ENCODE data around the gene MOGAT2.
"Not testable (repeated sequence)": the region's sequence is repeated elsewhere in the genome, so short reads cannot be mapped to it uniquely, and the experiment has no call there.

DNA sequence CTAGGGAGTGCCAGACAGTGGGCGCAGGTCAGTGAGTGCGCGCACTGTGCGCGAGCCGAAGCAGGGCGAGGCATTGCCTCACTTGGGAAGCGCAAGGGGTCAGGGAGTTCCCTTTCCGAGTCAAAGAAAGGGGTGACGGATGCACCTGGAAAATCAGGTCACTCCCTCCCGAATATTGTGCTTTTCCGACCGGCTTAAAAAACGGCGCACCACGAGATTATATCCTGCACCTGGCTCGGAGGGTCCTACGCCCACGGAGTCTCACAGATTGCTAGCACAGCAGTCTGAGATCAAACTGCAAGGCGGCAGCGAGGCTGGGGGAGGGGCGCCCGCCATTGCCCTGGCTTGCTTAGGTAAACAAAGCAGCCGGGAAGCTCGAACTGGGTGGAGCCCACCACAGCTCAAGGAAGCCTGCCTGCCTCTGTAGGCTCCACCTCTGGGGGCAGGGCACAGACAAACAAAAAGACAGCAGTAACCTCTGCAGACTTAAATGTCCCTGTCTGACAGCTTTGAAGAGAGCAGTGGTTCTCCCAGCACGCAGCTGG, 31.2 kb downstream of the MOGAT2 start:
- not testable (repeated sequence) for TF ChIP-seq RAD21 (IDR thresholded peaks at IDR 0.05; ENCODE audit: low read length); POLR2A (IDR thresholded peaks at IDR 0.05; ENCODE audit: low read depth, low read length); CTCF (conservative IDR thresholded peaks at IDR 0.05; ENCODE audit: low read depth, low read length); FOS (IDR thresholded peaks at IDR 0.05; ENCODE audit: low read depth, low read length); MXI1 (IDR thresholded peaks at IDR 0.05; ENCODE audit: borderline replicate concordance, low read depth, low read length); RCOR1 (IDR thresholded peaks at IDR 0.05; ENCODE audit: insufficient replicate concordance, low read length); ELK1 (IDR thresholded peaks at IDR 0.05; ENCODE audit: borderline replicate concordance, low read depth, low read length); CHD1 (IDR thresholded peaks at IDR 0.05; ENCODE audit: low read depth, low read length); MAFK (IDR thresholded peaks at IDR 0.05; ENCODE audit: low read depth, low read length); BHLHE40 (IDR thresholded peaks at IDR 0.05; ENCODE audit: low read depth, low read length); RFX5 (IDR thresholded peaks at IDR 0.05; ENCODE audit: low read depth, low read length); USF2 (IDR thresholded peaks at IDR 0.05; ENCODE audit: low read depth, low read length); SMC3 (IDR thresholded peaks at IDR 0.05; ENCODE audit: low read depth, low read length); MAZ (IDR thresholded peaks at IDR 0.05; ENCODE audit: borderline replicate concordance, low read depth, low read length)
